Immature natural killer cell (primary cell): ENCODE measurements around the gene POU6F1. TPM values are rescaled to one million over a fixed set of nuclear protein-coding genes. Genes with fewer than 3 reads are reported as not detected.
A peak's percentile ranks its signal among the peaks of the same experiment; 100 is the strongest.

Experiments used
- DNase-seq, 3 donors: peaks; one replicate each; pipeline ENCODE4 v3.0.0; 2022; ENCODE audit warnings: mixed read lengths in 1 of 3
- H3K27ac Mint-ChIP-seq, 6 donors: one replicate each; pipeline ENCODE4 v1.8.0; 2020; ENCODE audit warnings: mixed read lengths in 6 of 6, mild to moderate bottlenecking in 5 of 6, inconsistent platforms in 4 of 6, moderate library complexity in 3 of 6
- H3K27me3 Mint-ChIP-seq, 3 donors: one replicate each; pipeline ENCODE4 v1.8.0; 2020 to 2021; ENCODE audit warnings: low read depth in 3 of 3, mild to moderate bottlenecking in 3 of 3, mixed read lengths in 3 of 3, moderate library complexity in 3 of 3, inconsistent platforms in 1 of 3
- H3K36me3 Mint-ChIP-seq, 3 donors: one replicate each; pipeline ENCODE4 v1.8.0; 2020; ENCODE audit warnings: mixed read lengths in 3 of 3, inconsistent platforms in 2 of 3, mild to moderate bottlenecking in 2 of 3
- H3K4me1 Mint-ChIP-seq, 2 donors: one replicate each; pipeline ENCODE4 v1.8.0; 2020; ENCODE audit warnings: inconsistent platforms in 2 of 2, mild to moderate bottlenecking in 2 of 2, mixed read lengths in 2 of 2, moderate library complexity in 1 of 2
- H3K4me3 Mint-ChIP-seq, 5 donors: one replicate each; pipeline ENCODE4 v1.8.0; 2020; ENCODE audit warnings: mild to moderate bottlenecking in 5 of 5, mixed read lengths in 5 of 5, inconsistent platforms in 3 of 5, moderate library complexity in 3 of 5
- H3K9me3 Mint-ChIP-seq, 6 donors: one replicate each; pipeline ENCODE4 v1.8.0; 2020; ENCODE audit warnings: mild to moderate bottlenecking in 6 of 6, mixed read lengths in 6 of 6, inconsistent platforms in 4 of 6, moderate library complexity in 3 of 6
- polyA plus RNA-seq, 3 donors: library from polyadenylated mRNA; unstranded; fragments of 300-500 nt; fragmentation: Illumina TruSeq; gene quantifications; one replicate each; pipeline ENCODE4 v1.2.3, GENCODE V29; 2021

POU6F1 gene
- polyA plus RNA-seq, 3 donors from 2014 or later: 0.78 to 1.8 (median 0.86) TPM

- Mint-ChIP-seq H3K9me3 (no peaks in the 10 kb centered on the region), H3K27me3 (no peaks in the 10 kb centered on the region), H3K4me1 (peaks cover 23 to 51% of the 10 kb centered on the region in 2 donors), H3K4me3 (no peak overlapping the region), H3K36me3 (no peaks in the 10 kb centered on the region), H3K27ac (peak overlapping the region in 3 of 6 donors; percentile 4 to 55 (median 14))
- no peak for DNase-seq
Observed at GRCh38 chr12:51150777-51151176, 67.1 kb downstream of the POU6F1 start.

- peaks cover 0 to 3% (median 0%) of the 10 kb centered on the region in 3 donors for H3K36me3 Mint-ChIP-seq
- peaks cover 27 to 48% of the 10 kb centered on the region in 2 donors for H3K4me1 Mint-ChIP-seq
- DNase-seq: no peak
- H3K4me3 Mint-ChIP-seq: no peak overlapping the region
- H3K9me3 Mint-ChIP-seq: no peaks in the 10 kb centered on the region
- peak overlapping the region in 1 of 6 donors; percentile 13 for H3K27ac Mint-ChIP-seq
- no peaks in the 10 kb centered on the region for H3K27me3 Mint-ChIP-seq
Observed at GRCh38 chr12:51147309-51147708, 70.6 kb downstream of the POU6F1 start.

GRCh38 chr12:51139292-51139844 is 78.5 kb downstream of the POU6F1 start:
- Mint-ChIP-seq H3K4me3 (no peak overlapping the region), H3K4me1 (peaks cover 7% of the 10 kb centered on the region in 2 donors), H3K27me3 (no peaks in the 10 kb centered on the region), H3K9me3 (no peaks in the 10 kb centered on the region), H3K36me3 (peaks cover 0 to 12% (median 0%) of the 10 kb centered on the region in 3 donors), H3K27ac (peak overlapping the region in 2 of 6 donors; percentile 19 to 62)
- DNase-seq: no peak

Other genes starting within 250 kb of the POU6F1 start
- gene SLC11A2, start 191.7 kb downstream of the POU6F1 start, polyA plus RNA-seq: 10 to 100 TPM in 2 of 3 donors, 1 to 10 TPM in 1; 9.7 to 14.8 (median 11.2) TPM
- 10 to 100 TPM; 14.9 to 40.4 (median 17.7) TPM for gene LETMD1, start 169.7 kb downstream of the POU6F1 start, polyA plus RNA-seq
- 1 to 10 TPM in 2 of 3 donors, under 1 TPM in 1; 0.90 to 7.9 (median 7.2) TPM for gene CSRNP2, start 134.5 kb downstream of the POU6F1 start, polyA plus RNA-seq
- 10 to 100 TPM; 10.1 to 16.6 (median 11.7) TPM for gene TFCP2, start 44.9 kb downstream of the POU6F1 start, polyA plus RNA-seq
- gene DAZAP2, start 20.8 kb upstream of the POU6F1 start, polyA plus RNA-seq: 1,000 to 10,000 TPM; 1,137 to 2,830 (median 1,368) TPM
- gene SMAGP, start 52.4 kb upstream of the POU6F1 start, polyA plus RNA-seq: 10 to 100 TPM; 26.7 to 41.9 (median 34.6) TPM
- 100 to 1,000 TPM; 353 to 582 (median 359) TPM for gene BIN2, start 106.1 kb upstream of the POU6F1 start, polyA plus RNA-seq
- under 1 TPM in 2 of 3 donors, not detected in 1; 0.37 to 1.00 TPM for gene CELA1, start 128.6 kb upstream of the POU6F1 start, polyA plus RNA-seq
- 10 to 100 TPM in 1 of 3 donors, 1 to 10 TPM in 1, under 1 TPM in 1; 0.91 to 19.0 (median 9.8) TPM for gene GALNT6, start 173.3 kb upstream of the POU6F1 start, polyA plus RNA-seq
- 1 to 10 TPM in 2 of 3 donors, not detected in 1; 1.2 TPM for gene SLC4A8, start 206.8 kb upstream of the POU6F1 start, polyA plus RNA-seq